NCI-H1930 (cell line): Measurements from ENCODE around the gene MARCHF9.

Source experiments
- DNase-seq, 2 experiments: peaks; one replicate each; lab custom pipeline; 2025; lab: John Stamatoyannopoulos, UW

The MARCHF9 gene

DNA sequence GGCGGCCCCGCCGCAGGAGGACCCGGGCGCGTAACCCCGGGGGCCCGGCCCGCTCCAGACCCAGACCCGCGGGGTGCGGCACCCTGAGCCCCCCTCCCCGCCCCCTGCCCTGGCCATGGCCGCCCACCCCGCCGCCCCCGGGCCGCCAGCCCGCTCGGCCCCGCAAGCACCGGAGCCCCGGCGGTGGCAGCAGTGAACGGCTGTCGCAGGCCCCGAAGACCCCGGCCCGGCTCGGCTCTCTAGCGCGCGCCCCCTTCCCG is 221 bp downstream of the MARCHF9 start:
- no peak for DNase-seq

DNA sequence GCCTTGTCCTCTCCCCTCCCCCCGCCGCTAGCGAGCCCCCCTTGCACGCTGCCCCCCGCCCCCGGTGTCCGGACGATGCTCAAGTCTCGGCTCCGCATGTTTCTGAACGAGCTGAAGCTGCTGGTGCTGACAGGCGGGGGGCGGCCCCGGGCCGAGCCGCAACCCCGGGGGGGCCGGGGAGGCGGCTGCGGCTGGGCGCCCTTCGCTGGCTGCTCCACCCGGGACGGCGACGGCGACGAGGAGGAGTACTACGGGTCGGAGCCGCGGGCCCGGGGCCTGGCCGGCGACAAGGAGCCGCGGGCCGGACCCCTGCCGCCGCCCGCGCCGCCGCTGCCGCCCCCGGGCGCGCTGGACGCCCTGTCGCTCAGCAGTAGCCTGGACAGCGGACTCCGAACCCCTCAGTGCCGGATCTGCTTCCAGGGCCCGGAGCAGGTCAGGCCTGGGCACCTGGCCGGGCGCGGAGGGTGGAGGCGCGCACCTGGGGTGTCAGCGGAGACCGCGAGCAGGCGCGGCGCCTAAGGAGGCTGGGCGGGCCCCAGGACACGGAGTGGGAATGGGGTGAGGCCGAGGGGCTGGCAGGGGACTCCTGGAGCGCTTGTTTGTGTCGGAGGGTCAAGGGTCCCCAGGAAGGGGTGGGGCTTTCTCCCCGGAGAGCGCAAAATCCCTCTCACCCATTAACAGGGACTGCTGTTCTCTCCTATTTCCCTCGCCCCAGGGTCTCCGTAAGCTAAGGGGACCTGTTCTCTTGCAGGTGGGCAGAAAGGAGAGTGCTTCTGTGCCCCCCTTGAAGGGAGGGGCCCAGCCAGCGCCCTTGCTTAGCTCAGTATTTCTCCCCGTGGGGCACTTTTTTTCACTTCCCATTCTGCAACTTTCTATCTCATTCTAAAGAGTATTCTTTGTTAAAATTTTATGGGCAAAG is 810 bp downstream of the MARCHF9 start:
- no peak for DNase-seq

DNA sequence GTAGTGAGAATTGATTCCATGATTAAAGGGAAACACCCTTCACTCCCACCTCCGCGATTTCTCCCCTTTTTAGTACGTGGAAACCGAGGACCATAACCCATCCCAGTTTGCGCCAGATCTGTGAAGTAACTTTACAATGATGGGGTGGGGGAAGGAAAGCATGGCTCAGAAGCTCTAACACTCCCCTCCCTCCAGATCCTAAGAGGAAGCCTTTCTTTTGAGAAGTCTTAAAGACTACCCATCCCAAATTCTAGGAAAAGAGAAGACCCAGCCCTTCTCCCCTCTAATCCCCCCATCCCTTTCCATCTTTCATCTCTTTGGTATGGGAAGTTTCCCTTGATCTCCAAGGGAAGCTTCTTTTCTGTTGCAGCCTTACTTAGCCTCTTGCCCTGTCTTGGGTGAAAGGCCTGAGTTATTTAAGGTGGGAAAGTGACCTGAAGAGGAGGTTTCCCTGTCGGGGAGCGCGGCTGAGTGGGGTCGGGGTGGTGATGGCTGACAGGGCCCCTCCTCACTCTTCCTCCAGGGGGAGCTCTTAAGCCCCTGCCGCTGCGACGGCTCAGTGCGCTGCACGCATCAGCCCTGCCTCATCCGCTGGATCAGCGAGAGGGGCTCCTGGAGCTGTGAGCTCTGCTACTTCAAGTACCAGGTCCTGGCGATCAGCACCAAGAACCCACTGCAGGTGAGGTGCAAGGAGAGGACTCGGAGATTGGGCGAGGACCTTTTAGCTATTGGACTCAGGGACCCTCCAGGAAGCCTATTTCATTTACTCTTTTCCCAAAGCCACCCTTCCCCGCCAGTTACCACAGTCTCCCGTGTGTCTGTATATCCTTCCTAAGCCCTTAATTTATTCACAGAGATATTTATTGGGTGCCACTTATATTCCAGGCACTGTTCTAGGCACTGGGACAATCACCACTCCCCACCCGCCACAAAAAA is 1.8 kb downstream of the MARCHF9 start:
- no peak for DNase-seq

DNA sequence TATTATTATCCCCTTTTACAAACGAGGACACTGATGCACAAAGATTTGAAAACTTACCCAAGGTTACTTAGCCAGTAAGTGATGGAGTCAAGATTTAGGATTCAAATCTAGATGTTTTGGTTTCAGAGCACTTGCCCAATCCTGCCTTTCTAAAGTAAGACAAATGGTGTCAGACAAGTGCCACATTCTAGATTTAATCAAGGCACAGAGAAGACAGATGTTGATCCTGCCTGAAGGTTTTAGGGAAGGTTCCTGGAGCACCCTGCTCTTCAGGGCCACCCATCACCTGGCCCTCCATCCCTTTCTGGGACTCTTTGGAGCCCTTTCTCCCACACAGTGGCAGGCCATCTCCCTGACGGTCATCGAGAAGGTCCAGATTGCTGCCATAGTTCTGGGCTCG is 2.9 kb downstream of the MARCHF9 start:
- DNase-seq = no peak

DNA sequence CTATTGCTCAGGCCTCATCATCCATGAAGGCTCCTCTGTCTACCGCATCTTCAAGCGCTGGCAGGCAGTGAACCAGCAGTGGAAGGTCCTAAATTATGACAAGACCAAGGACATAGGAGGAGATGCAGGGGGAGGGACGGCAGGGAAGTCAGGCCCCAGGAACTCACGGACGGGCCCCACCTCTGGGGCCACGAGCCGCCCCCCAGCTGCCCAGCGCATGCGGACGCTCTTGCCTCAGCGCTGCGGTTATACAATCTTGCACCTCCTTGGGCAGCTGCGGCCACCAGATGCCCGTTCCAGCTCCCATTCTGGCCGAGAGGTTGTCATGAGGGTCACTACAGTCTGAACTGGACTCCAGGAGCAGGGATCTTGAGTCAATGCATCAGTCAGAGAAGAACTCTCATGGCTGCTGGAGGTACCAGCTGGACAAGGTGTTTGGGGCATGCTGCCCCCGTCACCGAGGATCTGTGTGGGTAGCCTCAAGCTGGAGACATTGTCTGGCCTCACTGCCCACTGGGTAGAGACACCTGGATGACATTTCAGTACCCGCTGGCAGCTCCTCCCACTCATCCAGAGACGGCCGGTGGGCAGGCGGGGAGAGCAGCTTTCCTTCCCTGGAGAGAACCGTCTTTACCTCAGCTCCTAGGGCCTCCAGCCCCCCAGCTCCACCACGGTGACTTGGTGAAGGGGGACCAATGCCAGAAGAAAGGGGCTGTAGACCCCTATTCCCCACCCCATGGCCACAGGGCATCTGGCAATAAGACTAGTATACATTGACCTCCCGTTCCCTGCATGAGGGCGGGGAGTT is 3.9 kb downstream of the MARCHF9 start:
- no peak for DNase-seq

DNA sequence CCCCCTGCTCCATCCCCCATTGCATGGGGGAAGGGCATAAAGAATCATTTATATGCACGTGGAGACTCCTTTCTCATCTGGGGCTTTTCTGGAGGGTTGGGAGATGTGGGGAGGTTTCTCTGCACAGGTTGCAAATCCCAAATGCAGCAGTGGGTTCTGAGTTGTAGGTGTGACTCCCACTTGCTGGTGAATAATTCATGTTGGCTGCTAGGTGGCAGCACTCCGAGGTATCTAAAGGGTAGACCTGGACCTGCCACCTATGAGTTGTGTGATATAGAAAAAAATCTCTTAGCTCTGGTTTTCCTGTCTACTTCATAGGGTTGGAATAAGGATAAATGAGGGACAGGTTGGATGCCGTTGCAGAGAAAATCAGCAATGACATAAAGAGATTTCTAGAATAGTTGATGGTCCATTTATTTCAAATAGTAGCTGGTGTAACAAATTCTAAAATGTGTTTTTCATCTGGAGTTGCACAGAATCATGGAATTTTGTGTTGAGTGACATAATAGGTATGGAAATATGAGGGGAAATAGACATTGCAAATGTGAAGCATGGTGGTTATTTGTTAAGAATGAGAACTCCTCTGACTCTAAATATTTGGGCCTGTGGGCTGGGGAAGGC is 4.6 kb downstream of the MARCHF9 start:
- peak; percentile 20 for DNase-seq

DNA sequence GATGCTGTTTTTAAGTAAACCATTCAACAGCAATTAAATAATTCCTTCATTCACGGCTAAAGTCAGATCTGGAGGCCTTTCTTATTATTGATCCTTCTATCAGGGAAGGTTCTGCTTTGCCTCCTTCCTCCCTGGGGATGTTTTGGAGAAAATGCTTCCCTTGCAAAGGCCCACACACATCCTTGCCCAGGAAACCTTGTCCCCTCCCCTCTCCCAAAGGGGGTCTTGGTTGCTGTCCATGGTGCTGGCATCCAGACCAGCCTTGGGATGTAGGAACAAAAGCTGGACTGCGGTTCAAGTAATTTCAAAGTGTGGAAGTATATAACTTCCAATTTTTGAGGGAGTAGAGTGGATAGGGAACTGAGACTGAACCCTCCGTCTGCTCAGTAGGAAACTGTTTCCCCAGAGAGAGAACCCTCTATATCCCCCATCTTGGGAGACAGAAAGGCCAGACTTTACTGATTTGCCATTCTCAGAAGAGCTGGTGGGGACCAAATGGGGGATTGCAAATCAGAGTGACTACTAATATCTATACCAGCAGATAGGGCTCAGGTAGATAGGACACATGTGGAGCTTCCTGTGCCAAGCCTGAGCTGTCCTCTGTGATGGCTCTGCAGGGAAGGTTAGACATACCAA is 5.6 kb downstream of the MARCHF9 start:
- no peak for DNase-seq

DNA sequence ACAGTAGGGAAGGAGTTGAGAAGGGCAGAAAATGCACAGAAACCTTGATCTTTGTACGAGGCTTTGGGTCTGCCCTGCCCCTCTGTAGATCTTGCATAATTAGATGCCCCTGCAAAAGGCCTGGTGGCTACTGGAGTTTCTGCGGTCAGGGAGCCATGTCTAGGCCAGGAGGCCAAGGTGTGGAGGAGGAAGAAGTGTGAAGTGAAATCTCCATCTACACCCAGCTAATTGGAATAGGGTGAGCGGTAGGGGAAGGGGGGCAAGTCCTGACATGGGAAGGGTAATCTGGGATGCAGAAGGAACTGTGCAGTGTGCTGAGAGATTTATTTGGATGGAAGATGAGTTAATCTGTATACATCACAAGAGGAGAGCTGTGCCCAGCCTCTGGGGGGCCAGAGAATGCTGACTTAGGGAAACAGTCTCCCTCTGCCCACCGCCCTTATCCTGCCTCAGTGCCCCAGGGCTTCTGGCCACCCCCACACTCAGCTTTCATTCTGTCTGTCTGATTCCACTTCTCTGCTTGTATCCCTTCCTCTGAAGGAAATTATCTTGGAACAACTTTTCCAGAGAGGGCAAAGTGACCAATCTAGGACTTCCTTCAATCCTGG is 6.6 kb downstream of the MARCHF9 start:
- no peak for DNase-seq

DNA sequence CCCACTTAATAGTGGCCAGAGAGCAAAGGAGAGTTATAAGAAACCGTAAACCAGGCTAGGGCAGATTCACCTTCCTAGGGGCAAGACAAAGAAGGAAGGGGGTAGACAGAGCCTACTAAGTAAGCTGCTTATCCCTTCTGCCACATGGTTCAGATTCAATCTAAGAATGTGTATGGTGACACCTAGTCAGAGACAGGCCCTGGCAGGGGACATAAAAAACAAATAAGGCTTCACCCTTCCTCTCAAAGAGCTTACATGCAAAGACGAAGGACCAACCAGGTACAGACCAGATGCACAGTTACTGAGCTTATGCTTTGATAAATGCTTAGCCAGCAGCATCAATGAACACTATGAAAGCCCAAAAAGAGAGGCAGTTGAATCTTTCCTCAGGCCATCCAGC is 7.6 kb downstream of the MARCHF9 start:
- no peak for DNase-seq

DNA sequence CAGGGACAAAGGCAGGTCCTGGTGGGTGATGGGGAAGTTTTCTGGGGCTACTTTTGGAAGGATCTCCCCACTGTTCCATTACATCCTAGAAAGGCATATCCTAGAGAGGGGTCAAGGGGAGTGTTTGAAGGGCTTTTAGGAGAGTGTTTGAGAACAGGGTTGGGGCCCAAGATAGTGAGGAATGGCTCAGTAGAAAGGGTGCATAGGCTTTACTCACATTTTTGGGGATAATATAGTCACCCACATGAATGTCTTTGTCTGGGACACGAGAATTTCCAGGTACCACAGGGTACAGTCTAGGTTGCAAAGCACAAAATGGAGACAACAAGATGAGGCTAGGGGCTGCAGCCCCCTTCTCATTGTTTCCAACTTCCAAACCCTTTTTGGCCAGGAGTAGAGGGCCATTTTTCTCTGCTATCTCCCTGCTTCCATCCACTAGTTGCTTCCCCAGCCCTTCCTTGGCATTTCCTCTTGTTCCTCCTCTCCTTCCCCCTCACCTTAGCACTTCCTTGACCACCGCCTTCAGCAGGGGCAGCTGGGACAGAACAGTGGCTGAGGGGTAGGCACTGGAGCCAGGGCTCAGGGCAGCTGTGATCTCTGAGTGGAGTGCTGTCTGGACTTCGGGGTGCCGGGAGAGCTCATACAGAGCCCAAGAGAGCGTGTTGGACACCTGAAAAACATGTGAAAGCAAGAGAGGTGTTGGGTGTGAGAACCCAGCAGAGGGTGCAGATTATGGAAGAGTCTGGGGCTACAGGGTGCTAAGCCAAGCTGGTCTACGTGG is 9.2 kb downstream of the MARCHF9 start:
- no peak for DNase-seq

DNA sequence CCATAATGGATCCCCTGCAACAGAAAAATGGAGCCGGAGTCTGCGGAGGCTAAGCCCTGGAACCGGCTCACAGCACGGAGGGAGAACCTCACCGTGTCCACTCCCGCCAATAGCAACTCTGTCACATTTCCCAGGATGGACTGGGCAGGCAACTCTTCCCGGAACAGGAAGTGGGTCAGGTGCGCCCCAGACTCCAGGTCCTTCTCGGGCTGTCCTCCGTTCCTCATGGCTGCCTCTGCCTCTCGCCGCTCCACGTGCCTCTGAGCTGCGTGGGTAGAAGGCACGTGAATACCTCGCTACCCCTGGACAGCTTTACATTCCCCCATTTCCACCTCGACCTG is 9.7 kb downstream of the MARCHF9 start:
- no peak for DNase-seq

DNA sequence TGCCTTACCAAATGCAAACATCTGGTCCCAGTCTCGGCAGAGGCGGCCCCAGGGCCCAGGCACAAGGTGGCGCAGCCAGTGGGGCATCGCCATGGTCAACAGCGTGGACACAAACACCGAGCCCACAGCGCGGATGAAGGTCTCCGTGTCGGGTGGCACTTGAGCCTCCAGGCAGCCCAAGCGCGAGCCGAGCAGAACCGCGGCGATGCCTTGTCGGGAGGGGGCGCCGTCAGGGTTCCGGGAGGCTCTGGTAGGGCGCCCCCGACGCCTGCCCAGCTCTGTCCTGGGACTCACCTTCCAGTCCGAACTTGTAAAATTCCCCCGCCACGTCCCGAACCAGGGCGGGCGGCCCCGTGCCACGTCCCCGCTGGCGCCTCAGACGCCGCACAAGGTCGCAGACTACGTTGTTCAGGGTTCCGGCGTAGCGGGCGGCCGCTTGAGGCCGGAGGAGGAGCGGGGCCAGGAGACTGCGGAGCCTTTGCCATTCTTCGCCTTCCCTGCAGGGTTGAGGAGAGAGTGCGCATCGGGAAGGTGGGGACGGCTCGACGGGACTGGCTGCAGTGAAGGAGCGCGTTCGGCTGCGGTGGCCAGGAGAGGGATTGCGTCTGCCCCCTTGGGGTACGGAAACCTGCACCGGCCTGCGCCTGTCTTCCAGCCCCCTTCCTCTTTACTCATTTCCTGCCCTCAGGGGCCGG is 10.2 kb downstream of the MARCHF9 start:
- DNase-seq = no peak

DNA sequence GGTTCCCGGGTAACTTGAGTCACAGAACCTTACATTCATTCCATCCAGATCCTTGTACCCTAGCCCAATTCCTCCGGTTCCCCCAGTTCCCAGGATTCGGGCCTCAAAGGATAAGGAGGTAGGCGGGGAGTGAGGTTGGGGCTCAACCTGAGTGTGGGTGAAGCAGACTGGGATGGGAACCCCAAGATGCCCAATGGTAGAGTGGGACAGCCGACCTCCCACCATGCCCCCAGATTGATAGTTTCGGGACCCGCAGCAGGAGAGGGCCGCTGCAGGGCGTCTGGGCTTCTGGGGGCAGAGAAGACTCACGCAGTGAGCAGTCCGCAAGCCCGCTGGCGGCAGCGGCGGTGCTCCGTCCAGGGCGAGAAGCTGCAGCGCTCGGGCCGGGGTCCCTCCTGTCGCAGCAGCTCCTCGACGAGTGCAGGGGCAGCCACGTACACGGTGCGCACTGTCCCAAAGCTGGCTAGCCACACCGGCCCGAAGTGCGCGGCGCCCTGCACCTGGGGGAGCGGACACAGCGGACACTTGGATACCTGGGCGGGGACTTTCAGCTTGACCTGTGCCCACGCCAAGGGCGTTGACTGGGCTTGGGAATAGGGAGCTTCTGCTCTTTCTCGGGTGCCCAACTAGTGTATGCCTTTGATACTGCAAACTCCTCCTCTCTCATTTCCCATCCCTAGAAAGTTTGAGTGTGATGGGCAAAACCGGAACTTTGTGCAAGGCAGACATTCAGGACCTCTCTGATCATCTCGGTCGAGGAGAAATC is 11.0 kb downstream of the MARCHF9 start:
- no peak for DNase-seq

DNA sequence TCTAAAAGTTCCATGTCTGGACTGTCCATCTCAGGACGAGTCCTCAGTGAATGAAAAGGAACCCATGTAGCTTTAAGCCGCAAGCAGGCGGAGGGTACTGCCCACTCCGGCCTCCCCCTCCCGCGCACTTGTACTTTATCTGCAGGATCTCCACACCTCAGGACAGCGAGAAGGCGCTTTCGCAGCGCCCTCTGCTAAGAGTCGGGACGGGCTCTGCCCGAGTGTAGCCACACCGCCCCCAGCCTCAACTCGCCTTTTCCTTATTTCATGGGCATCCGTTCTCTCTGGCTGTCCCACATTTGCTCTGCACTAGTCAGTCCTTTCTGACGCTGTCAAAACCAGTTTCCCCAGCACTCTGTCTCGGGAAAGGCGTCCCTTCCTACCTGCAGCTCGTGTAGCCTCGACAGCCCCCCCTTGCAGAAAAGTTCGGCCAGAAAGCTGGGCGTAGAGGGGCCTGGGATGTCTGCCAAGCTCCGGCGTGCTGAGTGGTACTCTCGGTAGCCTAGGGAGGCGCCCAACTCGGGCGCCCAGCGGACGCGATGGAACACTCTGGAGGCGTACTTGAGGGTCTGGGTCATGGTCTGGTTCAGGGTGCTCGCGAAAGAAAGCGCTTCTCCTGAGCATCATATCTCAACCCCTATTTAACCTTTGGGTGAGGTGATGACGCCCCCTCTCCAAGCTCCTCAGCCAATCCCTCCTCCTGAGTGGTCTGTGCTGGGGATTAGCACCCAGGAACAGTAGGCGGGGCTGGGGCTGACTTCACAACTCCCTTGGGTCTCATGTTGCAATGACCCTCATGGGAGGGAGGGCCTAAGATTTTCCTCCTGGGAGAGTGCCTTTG is 11.8 kb downstream of the MARCHF9 start, which contains the start of gene CYP27B1:
Gene CYP27B1, minus strand, starts transcription at position 615 of the 841 bp plus-strand sequence. Its CDS starts 37 bp downstream, at position 578.
- no peak for DNase-seq

DNA sequence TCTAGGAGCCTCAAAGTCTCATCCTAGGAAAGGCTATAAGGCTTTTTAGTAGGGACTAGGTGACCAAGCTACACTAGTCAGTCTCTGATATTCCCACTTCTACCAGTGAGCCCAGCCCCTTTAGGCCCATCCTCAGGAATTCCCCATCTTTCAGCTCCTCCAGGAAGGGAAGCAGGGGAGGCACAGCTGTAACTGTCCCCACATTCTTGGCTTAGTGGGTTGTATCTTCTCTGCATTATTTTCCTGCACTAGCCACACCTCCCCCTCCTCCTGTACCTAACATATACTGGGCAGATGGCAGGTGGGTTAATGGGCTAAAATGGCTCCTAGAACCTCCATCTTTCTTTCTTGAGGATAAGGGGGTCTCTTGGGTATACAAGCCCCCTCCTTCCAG is 12.4 kb downstream of the MARCHF9 start:
- no peak for DNase-seq

DNA sequence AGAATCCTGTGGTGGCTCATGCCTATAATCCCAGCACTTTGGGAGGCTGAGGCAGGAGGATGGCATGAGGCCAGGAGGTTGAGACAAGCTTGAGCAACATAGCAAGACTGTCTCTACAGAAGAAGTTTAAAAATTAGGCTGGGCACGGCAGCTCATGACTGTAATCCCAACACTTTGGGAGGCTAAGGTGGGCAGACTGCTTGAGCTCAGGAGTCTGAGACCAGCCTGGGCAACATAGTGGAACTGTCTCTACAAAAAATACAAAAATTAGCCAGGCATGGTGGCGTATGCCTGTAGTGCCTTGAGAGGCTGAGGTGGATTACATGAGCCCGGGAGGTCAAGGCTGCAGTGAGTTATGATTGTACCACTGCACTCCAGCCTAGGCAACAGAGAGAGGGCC is 13.0 kb downstream of the MARCHF9 start:
- no peak for DNase-seq

DNA sequence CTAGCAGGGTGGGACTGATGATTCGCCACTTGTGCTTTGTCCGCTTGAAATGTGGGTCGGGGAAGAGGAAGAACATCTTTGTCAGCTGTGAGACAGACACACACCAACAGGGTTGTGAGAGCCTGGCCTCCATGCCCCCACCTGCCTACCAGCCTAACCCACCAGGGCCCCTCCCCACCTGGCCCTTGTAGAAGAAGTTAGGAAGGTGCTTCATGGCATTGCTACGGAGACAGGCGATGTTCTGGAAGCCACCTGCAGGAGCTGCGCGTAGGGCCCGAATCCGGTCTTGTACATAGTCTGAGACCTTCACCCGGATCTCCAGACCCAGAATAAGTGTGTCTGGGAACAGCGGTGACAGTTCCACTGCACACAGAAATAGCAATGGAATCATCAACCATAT is 14.7 kb downstream of the MARCHF9 start:
- no peak for DNase-seq

DNA sequence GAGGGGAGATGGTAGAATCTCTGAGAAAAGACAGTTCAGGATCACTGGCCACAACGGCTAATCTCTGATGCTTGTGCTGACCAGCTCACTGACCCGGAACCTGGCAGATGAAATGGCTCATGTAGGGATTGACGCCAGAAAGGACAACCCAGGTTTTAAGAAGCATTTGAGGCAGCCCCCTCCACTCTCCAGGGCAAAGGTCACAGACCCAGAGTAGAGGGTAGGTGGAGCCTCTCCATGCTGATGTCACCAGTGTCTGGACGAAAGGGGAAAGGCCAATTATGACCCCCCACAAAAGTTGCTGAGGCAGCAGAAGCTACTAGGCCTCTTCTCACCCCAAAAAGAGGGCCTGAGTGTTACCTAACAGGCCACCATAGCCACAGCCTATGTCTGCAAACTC is 15.8 kb downstream of the MARCHF9 start:
- no peak for DNase-seq
